GM12878 (cell line): ENCODE results near the gene CAV1. TPM values are rescaled to one million over a fixed set of nuclear protein-coding genes. Genes with fewer than 3 reads are reported as not detected.

Experiments
- ATAC-seq: fragments of 200-7000 bp; cut with Tn5 transposase; 3 replicates; pipeline ENCODE4 v1.9.1; 2020; ENCODE audit warnings: mild to moderate bottlenecking, moderate library complexity
- BruUV-seq: library from RNA; stranded (reverse); fragments of 400-500 nt; replicated peaks from 2 replicates; lab custom pipeline; 2021; lab: Mats Ljungman, UMichigan
- CTCF ChIA-PET: fragments of 300-600 bp; sonication (Branson Sonifier 250); formaldehyde crosslinking; extraction: SDS; loops from one replicate; lab custom pipeline; 2021; ENCODE audit warnings: inconsistent platforms; lab: Yijun Ruan, JAX
- POLR2A ChIA-PET: fragments of 350-600 bp; formaldehyde crosslinking; extraction: SDS; loops from one replicate; lab custom pipeline; 2021; ENCODE audit warnings: inconsistent platforms; lab: Charles Lee
- RAD21 ChIA-PET: fragments of 300-600 bp; sonication (Branson Sonifier 250); formaldehyde crosslinking; loops from one replicate; lab custom pipeline; 2023; ENCODE audit warnings: antibody characterized with exemption; ENCODE audit not compliant: unreplicated experiment; lab: Charles Lee
- SMC1A ChIA-PET: fragments of 300-600 bp; sonication (Branson Sonifier 250); formaldehyde crosslinking; loops from one replicate; lab custom pipeline; 2023; ENCODE audit not compliant: unreplicated experiment, uncharacterized antibody; lab: Charles Lee
- DNase-seq: peaks from one replicate; pipeline ENCODE4 v3.0.0-alpha.2; 2011; ENCODE audit warnings: low read depth, low spot score
- FAIRE-seq: peaks from 3 replicates; lab custom pipeline; 2011; peaks lifted over from hg19 to GRCh38; lab: Jason Lieb, UNC
- H2AFZ ChIP-seq: 2 replicates; pipeline ENCODE4 v1.6.0; 2011; ENCODE audit warnings: low read depth, low read length, control low read depth; ENCODE audit not compliant: control insufficient read depth
- H3K27ac ChIP-seq: 2 replicates; pipeline ENCODE4 v1.5.1; 2011; ENCODE audit warnings: control low read depth; ENCODE audit not compliant: control insufficient read depth, insufficient read depth
- H3K27me3 ChIP-seq, 2 experiments: replicated peaks in 1 of 2; 2 replicates each; pipeline versions ENCODE4 v1.6.0 to v1.6.1; 2011; ENCODE audit warnings: low read length in 1 of 2; ENCODE audit not compliant: control insufficient read depth in 2 of 2, insufficient read depth in 2 of 2
- H3K36me3 ChIP-seq, 2 experiments: 2 replicates each; pipeline ENCODE4 v1.5.1; 2011; ENCODE audit warnings: low read length in 1 of 2; ENCODE audit not compliant: control insufficient read depth in 2 of 2, insufficient read depth in 2 of 2
- H3K4me1 ChIP-seq: 2 replicates; pipeline ENCODE4 v1.6.1; 2011; ENCODE audit warnings: mild to moderate bottlenecking, low read length, moderate library complexity, mixed read lengths; ENCODE audit not compliant: control insufficient read depth, insufficient read depth
- H3K4me2 ChIP-seq: 2 replicates; pipeline ENCODE4 v1.6.0; 2011; ENCODE audit warnings: control low read depth; ENCODE audit not compliant: control insufficient read depth, insufficient read depth
- H3K4me3 ChIP-seq: fragments of 200-600 bp; sonication (generic); 2 replicates; pipeline ENCODE4 v1.5.1; 2016
- H3K79me2 ChIP-seq: 2 replicates; pipeline ENCODE4 v1.6.0; 2011; ENCODE audit warnings: low read length; ENCODE audit not compliant: control insufficient read depth, insufficient read depth
- H3K9ac ChIP-seq: 2 replicates; pipeline ENCODE4 v1.8.0; 2011; ENCODE audit warnings: low read length, control low read depth, mixed read lengths; ENCODE audit not compliant: control insufficient read depth, insufficient read depth
- H3K9me3 ChIP-seq: replicated peaks from 3 replicates; pipeline ENCODE4 v1.5.1; 2011; ENCODE audit warnings: mild to moderate bottlenecking, low read length; ENCODE audit not compliant: control insufficient read depth, insufficient read depth
- H4K20me1 ChIP-seq: 2 replicates; pipeline ENCODE4 v1.6.0; 2011; ENCODE audit not compliant: control insufficient read depth, insufficient read depth
- ELK1 ChIP-seq: IDR thresholded peaks from 2 replicates; pipeline ENCODE4 v1.6.1; 2012; ENCODE audit warnings: low read depth, low read length, improper control_type of control experiment
- GABPA ChIP-seq: IDR thresholded peaks from 2 replicates; pipeline ENCODE4 v1.6.1; 2014; ENCODE audit warnings: antibody characterized with exemption, low read depth, mild to moderate bottlenecking, inconsistent platforms
- HDGF ChIP-seq: fragments of 450-650 bp; IDR thresholded peaks from 2 replicates; pipeline ENCODE4 v1.6.1; 2016; ENCODE audit warnings: antibody characterized with exemption
- MXI1 ChIP-seq: fragments of 150-350 bp; IDR thresholded peaks from 2 replicates; pipeline ENCODE4 v1.6.1; 2011; ENCODE audit warnings: low read depth, mild to moderate bottlenecking, inconsistent platforms, low read length, improper control_type of control experiment
- NBN ChIP-seq: fragments of 450-650 bp; IDR thresholded peaks from 2 replicates; pipeline ENCODE4 v1.6.1; 2016
- NFYB ChIP-seq: IDR thresholded peaks from 2 replicates; pipeline ENCODE4 v1.6.1; 2011; ENCODE audit warnings: low read depth, mild to moderate bottlenecking, low read length, improper control_type of control experiment, moderate library complexity; ENCODE audit not compliant: insufficient read depth
- POLR2AphosphoS5 ChIP-seq: IDR thresholded peaks from 2 replicates; pipeline ENCODE4 v1.6.1; 2011; ENCODE audit warnings: mild to moderate bottlenecking, low read length, inconsistent platforms
- SMC3 ChIP-seq: IDR thresholded peaks from 2 replicates; pipeline ENCODE4 v1.6.1; 2011; ENCODE audit warnings: low read length, improper control_type of control experiment, borderline replicate concordance
- in situ Hi-C: fragments of 300-500 bp; cut with MboI; formaldehyde crosslinking; loops from 9 replicates; pipeline ENCODE4 v1.14.3; 2018; ENCODE audit warnings: mixed read lengths
- intact Hi-C: fragments of 100-400 bp; cut with micrococcal nuclease; formaldehyde crosslinking; loops from one replicate; pipeline ENCODE4 v1.14.2; 2022; ENCODE audit not compliant: unreplicated experiment
- polyA plus RNA-seq, 11 experiments: library from polyadenylated mRNA; depleted of rRNA in 4 of 11; unstranded in 6 of 11; stranded (reverse) in 5 of 11; fragments of >200 nt; fragmentation: Nextera tagmentation in 4 of 11; fragmentation: Illumina TruSeq in 1 of 11; extraction: Ambion mirVana in 4 of 11; extraction: Trizol in 1 of 11; gene quantifications; 1 replicate in 1 of 11; 2 replicates in 10 of 11; pipeline versions ENCODE4 v1.2.1 to v1.2.3, GENCODE V29; 2011 to 2016; ENCODE audit warnings: inconsistent platforms in 2 of 11, missing spikeins in 2 of 11, low read depth in 1 of 11
- total RNA-seq, 4 experiments: library from RNA; depleted of rRNA in 3 of 4; stranded (reverse); fragments of >200 nt in 3 of 4; fragmentation: Illumina TruSeq in 1 of 4; extraction: Trizol in 1 of 4; gene quantifications; 2 replicates each; pipeline versions ENCODE4 v1.2.1 to v1.2.3, GENCODE V29; 2013 to 2021

The CAV1 gene
- total and polyA plus RNA-seq, 10 of the 15 experiments (the other 5 are each of a cell fraction or from before 2014, with no cell fraction given) = 0.45 to 26.5 (median 2.0) TPM

- no peak for TF ChIP-seq MXI1
- TF ChIP-seq HDGF = no peak
- no peak for TF ChIP-seq GABPA
- no peak for TF ChIP-seq SMC3
- TF ChIP-seq POLR2AphosphoS5 = no peak
- TF ChIP-seq ELK1 = no peak
- no peak for TF ChIP-seq NBN
These were observed 15.0 kb downstream of the CAV1 start (continued) for GRCh38 chr7:116539879-116540278.

- no peaks in the 10 kb centered on the region for H4K20me1 ChIP-seq
- no peak for TF ChIP-seq NFYB
- TF ChIP-seq, all 136 proteins: peak for 0
- in situ Hi-C loops (no loop called here), intact Hi-C loops (no loop called here)
- Histone ChIP-seq H3K4me1 (0 out of 2 replicates have a peak, but pooled peaks cover 4% of the 10 kb centered on the region), H2AFZ (no peak overlapping the region), H3K27me3 (no peaks in the 10 kb centered on the region; a peak in 1 of 4 replicates), H3K27ac (no peak overlapping the region), H3K9ac (no peak overlapping the region), H3K4me3 (no peak overlapping the region), H3K36me3 (no peaks in the 10 kb centered on the region), H3K9me3 (peaks cover 1% of the 10 kb centered on the region; the same call in 2 of the 3 replicates), H3K4me2 (no peak overlapping the region), H3K79me2 (no peaks in the 10 kb centered on the region)
- BruUV-seq = no TSS peak
- DNase-seq = no peak
- no peak for FAIRE-seq
- SMC1A ChIA-PET = no interaction called here
- ATAC-seq = no peak
- POLR2A ChIA-PET = no interaction called here
- CTCF ChIA-PET = no interaction called here
- RAD21 ChIA-PET = no interaction called here
These were observed 15.9 kb downstream of the CAV1 start for GRCh38 chr7:116540743-116541142.
